Measurements from ENCODE around the gene NTRK2. TPM values are rescaled to one million over a fixed set of nuclear protein-coding genes. Genes with fewer than 3 reads are reported as not detected.

NTRK2 gene
- polyA plus RNA-seq, 1 donor (not counting 4 experiments of a cell fraction or from before 2014, with no cell fraction given) = 0.08 TPM

- Histone ChIP-seq H3K79me2 (ENCODE audit: control insufficient read depth, insufficient read depth, low read length) (no peaks in the 10 kb centered on the region), H3K27me3 (ENCODE audit: control insufficient read depth, extremely low read depth, insufficient read depth, low read length) (no peaks in the 10 kb centered on the region), H3K36me3 (ENCODE audit: control insufficient read depth in 2 of 2, extremely low read depth in 1 of 2, insufficient read depth in 2 of 2, low read length in 2 of 2) (no peaks in the 10 kb centered on the region), H3K9ac (ENCODE audit: control insufficient read depth, extremely low read depth, insufficient read depth, low read length) (no peak overlapping the region), H3K9me3 (ENCODE audit: control insufficient read depth, low read depth, low read length) (no peaks in the 10 kb centered on the region), H3K27ac (ENCODE audit: control insufficient read depth, insufficient read depth, low read length) (no peak overlapping the region), H3K4me2 (ENCODE audit: control insufficient read depth, extremely low read depth, insufficient read depth, low read depth, low read length) (no peak overlapping the region), H3K4me3 (ENCODE audit: control insufficient read depth in 2 of 3, extremely low read depth in 1 of 3, insufficient read depth in 2 of 3, low read depth in 1 of 3, low read length in 3 of 3) (no peak overlapping the region), H4K20me1 (ENCODE audit: control insufficient read depth, extremely low read depth, insufficient read depth, low read length) (no peaks in the 10 kb centered on the region), H3K4me1 (ENCODE audit: control insufficient read depth, extremely low read depth, insufficient read depth, low read length) (peaks cover 14% of the 10 kb centered on the region), H2AFZ (ENCODE audit: control insufficient read depth, low read length) (no peak overlapping the region), H3K9me1 (ENCODE audit: control insufficient read depth, extremely low read depth, insufficient read depth, low read length) (no peaks in the 10 kb centered on the region)
- FAIRE-seq (no peak), DNase-seq (ENCODE audit: low read depth, low spot score) (no peak)
- dilution Hi-C loops (cut with MboI; ENCODE audit: extremely low pct_ligation_motif_present, low sequenced_read_pairs) = no loop called here
- TF ChIP-seq EZH2 (IDR thresholded peaks at IDR 0.05; ENCODE audit: low read length) = no peak
- TF ChIP-seq CTCF (optimal IDR thresholded peaks at IDR 0.05 in 1 of 3, IDR thresholded peaks at IDR 0.05 in 1 of 3, conservative IDR thresholded peaks at IDR 0.05 in 1 of 3; ENCODE audit: extremely low read depth in 1 of 3, insufficient read depth in 2 of 3, low read length in 3 of 3) = no peak
Measured at GRCh38 chr9:84950879-84951811, 281.6 kb downstream of the NTRK2 start.

GRCh38 chr9:84953252-84953773, 283.8 kb downstream of the NTRK2 start:
- Histone ChIP-seq H3K27ac (ENCODE audit: control insufficient read depth, insufficient read depth, low read length) (no peak overlapping the region), H3K4me1 (ENCODE audit: control insufficient read depth, extremely low read depth, insufficient read depth, low read length) (peaks cover 9% of the 10 kb centered on the region), H4K20me1 (ENCODE audit: control insufficient read depth, extremely low read depth, insufficient read depth, low read length) (no peaks in the 10 kb centered on the region), H3K36me3 (ENCODE audit: control insufficient read depth in 2 of 2, extremely low read depth in 1 of 2, insufficient read depth in 2 of 2, low read length in 2 of 2) (no peaks in the 10 kb centered on the region), H3K79me2 (ENCODE audit: control insufficient read depth, insufficient read depth, low read length) (no peaks in the 10 kb centered on the region), H3K9me1 (ENCODE audit: control insufficient read depth, extremely low read depth, insufficient read depth, low read length) (no peaks in the 10 kb centered on the region), H3K27me3 (ENCODE audit: control insufficient read depth, extremely low read depth, insufficient read depth, low read length) (no peaks in the 10 kb centered on the region), H3K9ac (ENCODE audit: control insufficient read depth, extremely low read depth, insufficient read depth, low read length) (no peak overlapping the region), H3K9me3 (ENCODE audit: control insufficient read depth, low read depth, low read length) (no peaks in the 10 kb centered on the region), H3K4me3 (ENCODE audit: control insufficient read depth in 2 of 3, extremely low read depth in 1 of 3, insufficient read depth in 2 of 3, low read depth in 1 of 3, low read length in 3 of 3) (peak overlapping the region in 1 of 3 experiments; percentile 35), H2AFZ (ENCODE audit: control insufficient read depth, low read length) (peak overlapping the region; percentile 78), H3K4me2 (ENCODE audit: control insufficient read depth, extremely low read depth, insufficient read depth, low read depth, low read length) (peak overlapping the region; percentile 66)
- FAIRE-seq (peak; percentile 36), DNase-seq (ENCODE audit: low read depth, low spot score) (no peak)
- TF ChIP-seq CTCF (optimal IDR thresholded peaks at IDR 0.05 in 1 of 3, IDR thresholded peaks at IDR 0.05 in 1 of 3, conservative IDR thresholded peaks at IDR 0.05 in 1 of 3; ENCODE audit: extremely low read depth in 1 of 3, insufficient read depth in 2 of 3, low read length in 3 of 3) (no peak), EZH2 (IDR thresholded peaks at IDR 0.05; ENCODE audit: low read length) (no peak)
- dilution Hi-C loops (cut with MboI; ENCODE audit: extremely low pct_ligation_motif_present, low sequenced_read_pairs) = no loop called here
